Measurements from ENCODE around the gene ME1.
"Not testable (repeated sequence)": the region's sequence is repeated elsewhere in the genome, so short reads cannot be mapped to it uniquely, and the experiment has no call there.

ME1 gene

DNA sequence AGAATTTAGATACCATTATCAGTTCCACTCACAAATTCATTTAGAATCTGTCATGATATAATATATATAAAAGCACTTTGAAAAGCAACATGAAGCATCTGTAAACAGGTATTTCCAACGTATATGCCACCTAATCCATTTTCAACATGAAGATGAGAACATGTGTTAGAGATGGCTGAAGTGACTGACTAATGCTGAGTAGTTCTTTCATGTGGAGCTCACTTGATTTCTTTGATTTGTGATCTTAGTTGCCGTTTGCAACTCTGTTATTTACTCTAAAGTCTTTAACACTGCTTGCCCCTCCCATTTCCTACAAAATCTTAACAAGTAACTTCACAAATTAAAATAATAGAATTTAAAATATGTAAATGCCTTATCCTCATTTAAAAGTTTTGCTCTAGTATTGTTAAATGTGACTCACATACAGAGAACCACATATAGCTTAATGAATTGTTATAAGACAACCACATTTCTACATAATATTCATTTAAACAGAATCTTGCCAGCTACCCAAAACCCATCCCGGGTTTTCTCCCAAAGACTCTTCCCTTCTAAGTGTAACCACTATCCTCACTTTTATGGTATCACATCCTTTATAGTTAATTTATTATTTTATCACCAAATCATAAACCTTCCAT is 78.3 kb downstream of the ME1 start:
- H3K27me3 Mint-ChIP-seq: peaks cover 4% of the 10 kb centered on the region
- no peaks in the 10 kb centered on the region for H3K4me1 Mint-ChIP-seq
- no peaks in the 10 kb centered on the region for H3K9me3 Mint-ChIP-seq
- H3K27ac Mint-ChIP-seq: no peak overlapping the region
- ATAC-seq (no peak), DNase-seq (no peak)
- no peaks in the 10 kb centered on the region for H3K36me3 Mint-ChIP-seq (ENCODE audit: low read depth)
- H3K4me3 Mint-ChIP-seq: no peak overlapping the region

DNA sequence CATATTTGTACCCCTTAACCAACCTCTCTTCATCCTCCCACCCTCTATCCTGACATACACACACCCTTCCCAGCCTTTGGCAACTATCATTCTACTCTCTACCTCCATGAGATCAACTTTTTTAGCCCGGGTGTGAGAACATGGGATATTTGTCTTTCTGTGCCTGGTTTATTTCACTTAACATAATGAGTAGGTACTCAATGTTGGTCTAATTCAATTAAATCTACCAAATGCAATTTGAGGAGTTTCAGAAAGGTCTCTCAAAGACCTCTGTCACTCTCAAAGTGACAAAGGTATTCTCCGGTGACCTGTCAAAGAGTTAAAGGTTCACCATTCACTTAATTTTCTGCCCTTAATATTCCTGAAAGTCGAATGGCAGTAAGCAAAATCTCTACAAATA is 87.7 kb downstream of the ME1 start:
- Mint-ChIP-seq H3K36me3 (ENCODE audit: low read depth) (no peaks in the 10 kb centered on the region), H3K27ac (no peak overlapping the region), H3K4me1 (no peaks in the 10 kb centered on the region), H3K9me3 (no peaks in the 10 kb centered on the region), H3K27me3 (no peaks in the 10 kb centered on the region), H3K4me3 (no peak overlapping the region)
- DNase-seq (no peak), ATAC-seq (no peak)

DNA sequence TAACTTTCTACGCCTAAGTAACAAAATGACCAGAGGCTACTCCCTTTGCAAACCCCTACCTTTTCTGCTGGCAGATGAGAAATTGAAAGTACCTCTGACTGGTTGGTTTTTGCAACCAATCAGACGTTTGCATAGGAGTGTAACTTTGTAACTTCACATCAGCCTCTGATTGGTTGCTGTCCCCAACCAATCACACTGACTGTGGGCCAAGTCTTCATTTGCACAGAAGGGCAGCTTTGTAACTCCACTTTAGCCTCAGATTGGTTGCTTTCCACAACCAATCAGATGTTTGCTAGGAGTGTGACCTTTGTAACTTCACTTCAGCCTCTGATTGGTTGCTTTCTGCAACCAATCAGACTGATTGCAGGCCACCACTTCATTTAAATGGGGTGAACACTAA is 89.1 kb downstream of the ME1 start:
- no peak for DNase-seq
- H3K4me3 Mint-ChIP-seq: no peak overlapping the region
- H3K27ac Mint-ChIP-seq: no peak overlapping the region

DNA sequence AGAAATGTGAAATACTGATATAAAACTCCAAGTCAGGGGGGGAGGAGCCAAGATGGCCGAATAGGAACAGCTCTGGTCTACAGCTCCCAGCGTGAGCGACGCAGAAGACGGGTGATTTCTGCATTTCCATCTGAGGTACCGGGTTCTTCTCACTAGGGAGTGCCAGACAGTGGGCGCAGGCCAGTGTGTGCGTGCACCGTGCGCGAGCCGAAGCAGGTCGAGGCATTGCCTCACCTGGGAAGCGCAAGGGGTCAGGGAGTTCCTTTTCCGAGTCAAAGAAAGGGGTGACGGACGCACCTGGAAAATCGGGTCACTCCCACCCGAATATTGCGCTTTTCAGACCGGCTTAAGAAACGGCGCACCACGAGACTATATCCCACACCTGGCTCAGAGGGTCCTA is 96.9 kb downstream of the ME1 start:
- not testable (repeated sequence) for H3K27ac Mint-ChIP-seq; H3K9me3 Mint-ChIP-seq; H3K4me1 Mint-ChIP-seq; DNase-seq; H3K4me3 Mint-ChIP-seq; H3K27me3 Mint-ChIP-seq; ATAC-seq; H3K36me3 Mint-ChIP-seq (ENCODE audit: low read depth)

More for the DNA sequence above, 89.1 kb downstream of the ME1 start:
- no peak for ATAC-seq
- no peaks in the 10 kb centered on the region for H3K27me3 Mint-ChIP-seq
- no peaks in the 10 kb centered on the region for H3K36me3 Mint-ChIP-seq (ENCODE audit: low read depth)
- H3K9me3 Mint-ChIP-seq: no peaks in the 10 kb centered on the region
- no peaks in the 10 kb centered on the region for H3K4me1 Mint-ChIP-seq

DNA sequence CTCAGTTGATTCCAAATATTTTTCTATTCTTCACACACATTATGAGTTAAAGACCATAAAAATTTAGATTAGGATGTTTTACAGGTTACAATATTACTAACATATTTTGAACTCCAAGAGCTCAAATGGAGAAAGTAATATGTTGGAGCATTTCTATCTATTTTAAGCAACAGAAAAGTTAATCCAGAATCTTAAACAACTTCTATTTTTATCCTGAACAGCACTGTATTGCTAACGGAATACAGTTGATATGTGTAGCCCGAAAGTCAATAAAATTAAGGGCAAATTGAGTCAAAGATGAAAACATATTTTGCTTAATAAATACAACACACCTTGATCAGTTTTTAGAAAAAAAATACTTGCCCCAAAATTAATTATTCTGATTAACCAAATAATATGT is 97.4 kb downstream of the ME1 start:
- ATAC-seq (no peak), DNase-seq (no peak)
- no peaks in the 10 kb centered on the region for H3K4me1 Mint-ChIP-seq
- H3K36me3 Mint-ChIP-seq (ENCODE audit: low read depth): no peaks in the 10 kb centered on the region
- H3K9me3 Mint-ChIP-seq: peaks cover 4% of the 10 kb centered on the region
- no peaks in the 10 kb centered on the region for H3K27me3 Mint-ChIP-seq
- no peak overlapping the region for H3K27ac Mint-ChIP-seq
- H3K4me3 Mint-ChIP-seq: no peak overlapping the region

DNA sequence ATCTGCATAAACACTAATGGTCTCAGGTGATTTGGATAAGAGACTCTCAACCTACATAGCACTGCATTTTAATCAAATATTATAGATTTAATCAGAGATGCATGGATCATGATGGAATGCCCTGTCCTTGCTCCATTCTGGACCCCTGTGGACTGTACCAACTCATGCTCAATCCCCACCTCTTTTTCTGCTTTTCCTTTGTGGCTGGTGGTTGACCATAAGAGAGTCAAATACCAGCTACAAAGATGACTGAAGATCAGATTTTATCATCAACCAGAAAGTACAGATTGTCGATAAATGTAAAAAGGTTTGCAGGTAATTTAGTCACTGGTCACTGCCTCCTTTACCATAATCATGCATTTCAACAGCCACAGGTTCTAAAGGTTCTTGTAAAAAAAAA is 116.2 kb downstream of the ME1 start:
- Mint-ChIP-seq H3K9me3 (peaks cover 7% of the 10 kb centered on the region), H3K27me3 (peaks cover 9% of the 10 kb centered on the region), H3K36me3 (ENCODE audit: low read depth) (no peaks in the 10 kb centered on the region), H3K4me3 (no peak overlapping the region), H3K4me1 (peaks cover 4% of the 10 kb centered on the region), H3K27ac (no peak overlapping the region)
- no peak for ATAC-seq
- DNase-seq: no peak

DNA sequence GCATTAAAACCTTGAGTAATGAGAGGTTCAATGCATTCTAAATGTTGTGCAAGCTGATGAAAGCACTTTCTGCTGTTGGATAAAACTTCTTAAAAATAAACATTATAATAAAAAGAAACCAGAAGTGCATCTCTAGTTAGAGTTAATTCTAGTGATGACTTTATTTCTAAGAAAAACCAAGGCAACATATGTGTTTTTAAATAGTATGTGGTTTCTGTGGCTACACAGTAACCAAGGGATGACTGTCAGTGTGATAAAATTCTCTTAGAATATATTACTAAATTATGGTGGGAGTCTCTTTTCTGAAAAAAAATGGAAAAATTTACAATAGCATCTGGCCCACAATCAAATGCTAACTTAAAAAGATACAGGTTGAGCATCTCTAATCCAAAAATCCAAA is 117.0 kb downstream of the ME1 start:
- no peak overlapping the region for H3K27ac Mint-ChIP-seq
- ATAC-seq: peak; percentile 20
- H3K36me3 Mint-ChIP-seq (ENCODE audit: low read depth): no peaks in the 10 kb centered on the region
- H3K27me3 Mint-ChIP-seq: peaks cover 13% of the 10 kb centered on the region
- peaks cover 4% of the 10 kb centered on the region for H3K4me1 Mint-ChIP-seq
- H3K4me3 Mint-ChIP-seq: no peak overlapping the region
- peaks cover 7% of the 10 kb centered on the region for H3K9me3 Mint-ChIP-seq
- no peak for DNase-seq

DNA sequence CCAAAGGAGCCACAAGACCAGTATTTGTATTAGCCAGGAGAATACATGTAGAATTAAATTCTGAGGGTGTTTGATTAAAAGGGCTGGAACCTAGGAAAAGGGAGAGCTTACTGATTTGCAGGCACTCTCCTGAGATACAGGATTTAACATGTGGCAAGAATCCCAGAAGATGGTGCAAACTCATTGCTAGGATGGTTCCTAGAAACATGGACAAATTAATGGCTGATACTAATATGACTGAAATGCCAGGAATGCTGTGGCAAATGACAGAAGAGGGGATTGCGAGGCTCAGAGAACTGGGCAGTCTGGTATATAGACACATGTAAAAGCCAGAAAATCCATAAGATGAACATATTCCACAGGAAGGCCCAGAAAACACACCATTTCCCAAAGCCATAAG is 119.6 kb downstream of the ME1 start:
- DNase-seq: no peak
- no peaks in the 10 kb centered on the region for H3K36me3 Mint-ChIP-seq (ENCODE audit: low read depth)
- H3K4me3 Mint-ChIP-seq: no peak overlapping the region
- H3K27ac Mint-ChIP-seq: no peak overlapping the region
- ATAC-seq: no peak
- H3K4me1 Mint-ChIP-seq: peaks cover 4% of the 10 kb centered on the region
- peaks cover 13% of the 10 kb centered on the region for H3K27me3 Mint-ChIP-seq
- H3K9me3 Mint-ChIP-seq: peaks cover 4% of the 10 kb centered on the region

DNA sequence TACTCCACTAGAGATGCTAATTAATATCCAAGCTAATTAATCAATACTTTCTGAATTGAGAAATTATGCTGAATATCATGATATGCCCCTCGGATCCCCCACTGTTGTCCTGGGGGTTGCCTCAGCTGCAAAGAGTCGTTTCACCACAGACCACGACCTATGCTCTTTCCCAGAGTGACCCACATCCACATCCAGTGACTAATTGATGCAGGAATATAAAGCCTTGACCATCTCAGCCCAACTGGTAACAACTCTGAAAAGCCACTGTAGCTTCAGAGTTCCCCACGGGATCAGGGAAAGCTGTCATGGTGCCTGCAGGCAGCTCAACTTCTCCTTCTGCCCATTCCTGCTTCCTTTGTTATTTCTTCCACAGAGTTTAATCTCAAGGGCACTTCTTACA is 120.8 kb downstream of the ME1 start:
- no peaks in the 10 kb centered on the region for H3K36me3 Mint-ChIP-seq (ENCODE audit: low read depth)
- peaks cover 13% of the 10 kb centered on the region for H3K27me3 Mint-ChIP-seq
- H3K4me3 Mint-ChIP-seq: no peak overlapping the region
- peaks cover 3% of the 10 kb centered on the region for H3K9me3 Mint-ChIP-seq
- H3K4me1 Mint-ChIP-seq: peaks cover 4% of the 10 kb centered on the region
- H3K27ac Mint-ChIP-seq: no peak overlapping the region
- no peak for DNase-seq
- ATAC-seq: no peak

DNA sequence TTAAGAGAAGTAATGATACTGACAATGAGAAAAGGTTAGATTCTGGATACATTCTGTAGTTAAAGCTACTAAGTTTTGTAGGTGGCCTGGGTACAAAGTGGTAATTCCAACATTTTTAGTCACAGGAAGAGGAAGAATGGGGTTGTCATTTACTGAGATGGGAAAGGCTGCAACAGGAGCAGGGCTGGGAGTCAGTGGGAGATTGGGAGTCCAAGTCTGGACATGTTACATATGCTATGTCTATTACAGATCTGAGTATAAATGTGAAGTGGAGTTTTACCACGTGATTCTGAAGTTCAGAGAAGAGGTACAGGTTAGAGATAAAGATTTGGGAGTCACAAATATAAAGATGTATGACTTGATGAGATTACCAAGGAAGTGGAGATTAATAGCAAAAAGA is 121.5 kb downstream of the ME1 start:
- Mint-ChIP-seq H3K27ac (no peak overlapping the region), H3K36me3 (ENCODE audit: low read depth) (no peaks in the 10 kb centered on the region), H3K4me1 (peaks cover 2% of the 10 kb centered on the region), H3K9me3 (peaks cover 3% of the 10 kb centered on the region), H3K4me3 (no peak overlapping the region), H3K27me3 (peaks cover 10% of the 10 kb centered on the region)
- no peak for ATAC-seq
- no peak for DNase-seq

DNA sequence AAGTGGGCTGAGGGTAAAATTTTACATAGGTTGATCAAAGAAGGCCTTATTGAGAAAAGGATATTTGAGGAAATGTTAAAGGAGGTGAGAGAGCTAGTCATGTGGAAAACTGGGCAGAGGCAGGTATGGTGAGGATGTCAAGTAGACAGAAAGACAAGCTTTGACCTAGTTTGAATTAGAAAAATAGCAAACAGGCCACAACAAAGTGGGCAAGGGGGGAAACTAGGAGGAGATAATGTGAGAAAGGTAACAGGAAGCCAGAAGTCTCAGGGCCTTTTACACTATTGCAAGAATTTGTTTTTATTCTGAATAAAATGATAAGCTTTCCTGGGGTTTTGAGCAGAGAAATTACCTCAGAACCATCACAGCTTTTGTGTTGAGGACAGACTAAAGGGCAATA is 122.0 kb downstream of the ME1 start:
- no peaks in the 10 kb centered on the region for H3K4me1 Mint-ChIP-seq
- no peak overlapping the region for H3K4me3 Mint-ChIP-seq

DNA sequence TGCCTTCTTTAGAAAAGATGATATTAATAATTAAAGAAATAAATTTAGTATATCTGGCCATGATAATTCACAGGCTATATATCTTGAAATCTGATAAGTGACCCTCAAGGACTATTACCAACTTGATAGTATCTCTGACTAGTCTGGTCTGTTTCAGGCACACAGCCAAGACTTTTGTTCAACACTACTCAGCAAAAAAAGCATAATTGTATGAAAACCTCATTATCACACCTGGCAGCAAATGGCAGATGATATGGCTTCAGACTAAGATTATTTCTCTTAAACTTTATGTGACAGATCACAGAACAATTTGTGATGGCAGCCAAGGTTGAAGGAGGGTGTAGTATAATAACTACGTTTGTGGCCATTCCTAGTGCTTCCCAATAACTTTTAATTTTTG is 123.0 kb downstream of the ME1 start:
- Mint-ChIP-seq H3K27ac (no peak overlapping the region), H3K4me1 (no peaks in the 10 kb centered on the region), H3K36me3 (ENCODE audit: low read depth) (no peaks in the 10 kb centered on the region), H3K9me3 (peaks cover 3% of the 10 kb centered on the region), H3K4me3 (no peak overlapping the region), H3K27me3 (peaks cover 11% of the 10 kb centered on the region)
- DNase-seq (no peak), ATAC-seq (no peak)

More for the DNA sequence above, 122.0 kb downstream of the ME1 start:
- ATAC-seq (no peak), DNase-seq (no peak)
- H3K27ac Mint-ChIP-seq: no peak overlapping the region
- no peaks in the 10 kb centered on the region for H3K36me3 Mint-ChIP-seq (ENCODE audit: low read depth)
- H3K27me3 Mint-ChIP-seq: peaks cover 10% of the 10 kb centered on the region
- H3K9me3 Mint-ChIP-seq: peaks cover 3% of the 10 kb centered on the region

DNA sequence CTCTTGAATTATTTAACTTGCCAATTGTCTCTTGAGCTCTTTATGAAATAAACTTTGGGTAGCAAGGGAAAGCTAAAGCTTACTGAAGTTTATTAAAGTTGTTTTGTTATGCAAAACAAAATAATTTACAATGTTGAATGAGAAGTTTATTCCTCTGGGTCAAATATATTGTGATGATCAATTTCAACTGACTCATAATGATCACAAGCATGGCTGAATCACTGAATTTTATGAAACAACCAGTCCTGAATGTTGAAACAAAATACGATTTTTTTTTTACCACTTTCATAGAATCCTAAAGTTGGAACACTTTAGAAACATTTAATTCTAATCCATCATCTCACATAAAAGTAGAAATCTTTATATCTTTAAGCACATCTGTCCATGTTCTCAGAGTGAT is 127.4 kb downstream of the ME1 start:
- no peak overlapping the region for H3K27ac Mint-ChIP-seq
- no peaks in the 10 kb centered on the region for H3K4me1 Mint-ChIP-seq

DNA sequence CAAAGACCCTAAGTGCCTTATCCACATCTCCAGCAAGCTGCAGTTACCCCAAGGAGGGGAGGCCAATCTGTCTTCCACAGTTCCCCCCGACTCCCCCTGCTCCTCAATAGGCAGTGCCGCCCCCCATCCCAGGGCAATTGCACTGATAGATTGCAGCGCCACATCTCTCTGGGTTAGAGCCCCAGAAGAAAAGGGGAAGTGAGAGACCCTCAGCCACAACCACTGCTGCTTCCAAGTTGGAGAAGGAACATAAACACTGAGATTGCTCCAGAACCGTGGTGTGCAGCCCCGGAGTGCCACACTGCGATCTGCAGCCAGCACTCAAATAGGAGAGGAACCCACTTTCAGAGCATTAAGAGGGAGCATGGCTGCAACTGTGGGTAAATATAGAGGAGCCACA is 136.2 kb downstream of the ME1 start:
- H3K9me3 Mint-ChIP-seq: peaks cover 11% of the 10 kb centered on the region
- peaks cover 32% of the 10 kb centered on the region for H3K27me3 Mint-ChIP-seq
- no peaks in the 10 kb centered on the region for H3K36me3 Mint-ChIP-seq (ENCODE audit: low read depth)
- DNase-seq (no peak), ATAC-seq (no peak)
- no peak overlapping the region for H3K4me3 Mint-ChIP-seq
- H3K27ac Mint-ChIP-seq: no peak overlapping the region
- peaks cover 7% of the 10 kb centered on the region for H3K4me1 Mint-ChIP-seq

More for the DNA sequence above, 127.4 kb downstream of the ME1 start:
- Mint-ChIP-seq H3K36me3 (ENCODE audit: low read depth) (no peaks in the 10 kb centered on the region), H3K4me3 (no peak overlapping the region), H3K9me3 (peaks cover 3% of the 10 kb centered on the region), H3K27me3 (peaks cover 10% of the 10 kb centered on the region)
- DNase-seq (no peak), ATAC-seq (no peak)

DNA sequence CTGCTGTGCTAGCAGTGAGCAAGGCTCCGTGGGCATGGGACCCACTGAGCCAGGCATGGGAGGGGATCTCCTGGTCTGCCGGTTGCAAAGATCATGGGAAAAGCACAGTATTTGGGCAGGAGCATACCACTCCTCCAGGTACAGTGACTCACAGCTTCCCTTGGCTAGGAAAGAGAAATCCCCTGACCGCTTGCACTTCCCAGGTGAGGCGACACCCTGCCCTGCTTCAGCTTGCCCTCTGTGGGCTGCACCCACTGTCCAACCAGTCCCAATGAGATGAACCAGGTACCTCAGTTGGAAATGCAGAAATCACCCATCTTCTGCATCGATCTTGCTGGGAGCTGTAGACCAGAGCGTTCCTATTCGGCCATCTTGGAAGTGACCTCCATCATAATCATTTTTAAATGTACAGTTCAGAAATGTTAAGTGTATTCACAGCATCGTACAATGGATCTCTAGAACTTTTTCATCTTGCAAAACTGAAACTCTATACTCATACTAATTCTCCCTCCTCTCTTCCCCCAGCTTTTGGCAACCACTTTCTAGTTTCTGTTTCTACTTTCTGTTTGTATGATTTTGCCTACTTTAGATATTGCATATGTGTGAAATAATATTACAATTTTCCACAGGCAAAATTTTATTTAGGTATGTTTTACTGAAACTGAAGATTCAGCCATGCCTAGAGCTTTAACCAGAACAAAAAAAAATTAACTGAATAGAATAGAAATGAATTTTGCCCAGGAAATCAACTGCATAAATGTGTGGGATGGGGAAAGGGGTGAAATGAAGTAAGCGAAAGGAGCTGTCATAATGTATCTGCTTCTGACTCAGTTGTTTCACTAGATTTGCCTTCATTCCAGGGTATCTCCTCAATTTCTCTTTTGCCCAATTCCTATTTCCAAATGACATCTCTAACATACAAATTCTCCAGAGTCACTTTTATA is 137.7 kb downstream of the ME1 start:
- DNase-seq (no peak), ATAC-seq (peak; percentile 78)
- Mint-ChIP-seq H3K4me1 (peaks cover 7% of the 10 kb centered on the region), H3K27ac (no peak overlapping the region), H3K27me3 (peaks cover 28% of the 10 kb centered on the region), H3K9me3 (peaks cover 11% of the 10 kb centered on the region), H3K36me3 (ENCODE audit: low read depth) (no peaks in the 10 kb centered on the region), H3K4me3 (no peak overlapping the region)

Data from activated naive CD8-positive, alpha-beta T cell treated with anti-CD3 and anti-CD28 coated beads, Interleukin-2, amount 50 U/mL, for 24 hours (primary cell).